ENCODE results near the gene PPME1.
A peak's percentile ranks its signal among the peaks of the same experiment; 100 is the strongest.
"Not testable (repeated sequence)": the region's sequence is repeated elsewhere in the genome, so short reads cannot be mapped to it uniquely, and the experiment has no call there.

Gene PPME1

GRCh38 chr11:74170694-74171629 is at the start of gene PPME1, which contains the start of gene C2CD3:
TSS of gene PPME1 (plus strand) at chr11:74171289. CDS start at chr11:74171422, 133 bp downstream.
TSS of gene C2CD3 (minus strand) at chr11:74171002. CDS start at chr11:74170792, 210 bp downstream.
- DNase-seq = peak; percentile 99

GRCh38 chr11:74121804-74122203 is 49.3 kb upstream of the PPME1 start:
- DNase-seq = no peak

GRCh38 chr11:74123008-74123448 is 48.1 kb upstream of the PPME1 start:
- DNase-seq = no peak

- not testable (repeated sequence) for DNase-seq
Observed at GRCh38 chr11:74129121-74129520, 42.0 kb upstream of the PPME1 start.

- DNase-seq = no peak
Observed at GRCh38 chr11:74132833-74133232, 38.3 kb upstream of the PPME1 start.

- DNase-seq = no peak
Observed at GRCh38 chr11:74133436-74133835, 37.7 kb upstream of the PPME1 start.

- no peak for DNase-seq
Observed at GRCh38 chr11:74134661-74135060, 36.4 kb upstream of the PPME1 start.

GRCh38 chr11:74135127-74135840 is 35.8 kb upstream of the PPME1 start:
- DNase-seq = no peak

- no peak for DNase-seq
Observed at GRCh38 chr11:74138021-74138420, 33.1 kb upstream of the PPME1 start.

GRCh38 chr11:74138572-74138971 is 32.5 kb upstream of the PPME1 start:
- no peak for DNase-seq

- no peak for DNase-seq
Observed at GRCh38 chr11:74139151-74139918, 31.8 kb upstream of the PPME1 start.

GRCh38 chr11:74139919-74140431 is 31.1 kb upstream of the PPME1 start:
- not testable (repeated sequence) for DNase-seq

- no peak for DNase-seq
Observed at GRCh38 chr11:74141241-74141695, 29.8 kb upstream of the PPME1 start.

- no peak for DNase-seq
Observed at GRCh38 chr11:74141908-74142307, 29.2 kb upstream of the PPME1 start.

GRCh38 chr11:74142624-74143023 is 28.5 kb upstream of the PPME1 start:
- no peak for DNase-seq

- DNase-seq = no peak
Observed at GRCh38 chr11:74144592-74144991, 26.5 kb upstream of the PPME1 start.

- no peak for DNase-seq
Observed at GRCh38 chr11:74147199-74147929, 23.7 kb upstream of the PPME1 start.

GRCh38 chr11:74153224-74153623 is 17.9 kb upstream of the PPME1 start:
- no peak for DNase-seq

GRCh38 chr11:74154620-74155281 is 16.3 kb upstream of the PPME1 start:
- no peak for DNase-seq

- no peak for DNase-seq
Observed at GRCh38 chr11:74157169-74157568, 13.9 kb upstream of the PPME1 start.

- no peak for DNase-seq
Observed at GRCh38 chr11:74159642-74160041, 11.4 kb upstream of the PPME1 start.
